CD4-positive, alpha-beta T cell treated with Interleukin-17A for 1 hour (primary cell): ENCODE data around the gene RGMA.
A peak's percentile ranks its signal among the peaks of the same experiment; 100 is the strongest.
"Not testable (repeated sequence)": the region's sequence is repeated elsewhere in the genome, so short reads cannot be mapped to it uniquely, and the experiment has no call there.

Source experiments
- DNase-seq: peaks from one replicate; pipeline ENCODE4 v3.0.0-alpha.2; 2020

RGMA gene

GRCh38 chr15:93031557-93032384, 57.2 kb downstream of the RGMA start:
- DNase-seq, result not testable (repeated sequence)

- DNase-seq, result no peak
Observed at GRCh38 chr15:93031103-93031464, 57.9 kb downstream of the RGMA start.

DNA sequence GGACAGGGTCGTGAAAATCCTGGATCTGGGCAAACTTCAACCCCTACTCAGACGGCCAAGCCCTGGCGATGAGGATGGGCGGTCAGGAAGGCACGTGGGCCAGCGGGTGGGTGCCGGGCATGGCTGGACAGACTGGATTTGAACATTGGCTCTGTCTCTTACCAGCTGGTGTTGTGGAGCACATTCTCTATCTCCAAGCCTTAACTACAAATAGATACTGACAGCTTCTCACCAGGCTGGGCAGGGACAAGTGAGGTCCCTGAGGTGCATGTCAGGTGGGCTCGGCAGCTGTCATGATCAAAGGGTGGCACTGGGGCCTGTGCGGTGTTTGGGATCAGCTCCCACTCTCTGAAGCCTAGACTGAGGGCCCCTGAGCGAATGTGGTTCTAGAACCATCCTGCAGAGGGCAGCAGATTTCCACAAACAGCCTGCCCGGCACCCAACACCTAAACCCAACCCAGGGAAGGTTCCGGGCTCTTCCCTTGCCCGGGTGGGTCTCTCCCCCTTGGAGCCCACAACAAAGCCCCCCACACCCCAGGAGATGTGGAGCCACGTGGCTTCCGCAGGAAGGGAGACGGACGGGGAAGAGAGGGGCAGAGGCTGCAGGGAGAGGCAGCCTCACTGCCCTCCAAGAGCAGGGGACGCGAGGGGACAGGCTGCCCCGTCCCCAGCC, 58.4 kb downstream of the RGMA start:
- peak; percentile 73 for DNase-seq

DNA sequence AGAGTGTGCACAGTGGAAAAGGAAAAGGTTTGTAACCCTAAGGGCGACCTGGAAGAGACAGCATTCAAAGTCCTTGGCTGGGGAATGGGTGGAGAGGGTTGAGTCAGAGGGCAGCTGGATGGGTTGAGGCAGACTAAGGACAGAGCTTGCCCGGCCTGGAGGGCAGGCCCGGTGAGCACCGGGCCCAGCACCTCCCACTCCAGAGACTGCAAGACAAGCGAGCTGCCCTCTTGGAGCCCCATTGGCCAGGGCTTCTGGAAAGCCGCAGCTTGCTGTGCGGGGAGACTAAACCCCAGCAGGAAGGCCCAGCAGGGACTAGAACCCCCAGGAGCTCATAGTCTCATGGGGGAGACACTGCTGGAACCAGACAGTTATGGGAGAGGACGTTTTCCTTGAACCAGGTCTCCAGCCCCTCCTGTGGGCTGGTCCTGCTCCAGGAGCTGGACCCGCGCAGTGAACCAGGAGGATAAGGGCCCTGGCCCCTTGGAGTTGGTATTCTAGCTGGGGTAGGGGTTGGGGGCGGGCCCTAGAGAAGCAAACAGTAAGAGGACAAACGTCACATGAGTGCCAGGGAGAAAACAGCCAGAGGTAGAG, 59.1 kb downstream of the RGMA start:
- no peak for DNase-seq

DNA sequence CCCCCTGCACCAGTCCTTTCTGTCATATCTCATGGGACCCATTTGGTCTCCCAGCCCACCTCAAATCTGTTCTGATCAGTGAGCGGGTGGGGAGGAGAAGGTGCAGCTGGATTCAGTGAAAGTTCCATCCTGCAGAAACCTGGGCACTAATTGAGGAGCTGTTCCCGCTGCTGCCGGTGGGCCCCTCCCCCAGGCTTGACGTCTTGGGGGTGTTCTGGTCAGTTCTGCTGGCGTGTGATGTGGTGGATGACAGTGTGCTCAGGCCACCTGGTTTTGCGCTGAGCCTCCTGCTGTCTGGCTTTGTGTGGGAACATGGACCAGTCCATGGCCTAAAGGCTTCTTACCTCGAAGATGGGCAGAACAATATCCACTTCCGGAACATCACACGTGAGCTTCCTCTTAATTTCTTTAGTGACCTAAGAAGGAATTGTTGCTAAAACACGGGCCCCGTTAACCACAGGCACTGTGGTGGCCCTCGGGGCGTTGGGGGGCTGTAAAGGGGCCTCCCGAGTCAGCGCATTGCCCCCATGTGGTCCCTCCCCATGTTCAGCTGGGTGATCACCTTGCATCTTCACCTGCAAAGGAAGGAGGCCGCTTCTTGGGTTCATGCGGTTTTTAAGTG, 59.7 kb downstream of the RGMA start:
- no peak for DNase-seq

DNA sequence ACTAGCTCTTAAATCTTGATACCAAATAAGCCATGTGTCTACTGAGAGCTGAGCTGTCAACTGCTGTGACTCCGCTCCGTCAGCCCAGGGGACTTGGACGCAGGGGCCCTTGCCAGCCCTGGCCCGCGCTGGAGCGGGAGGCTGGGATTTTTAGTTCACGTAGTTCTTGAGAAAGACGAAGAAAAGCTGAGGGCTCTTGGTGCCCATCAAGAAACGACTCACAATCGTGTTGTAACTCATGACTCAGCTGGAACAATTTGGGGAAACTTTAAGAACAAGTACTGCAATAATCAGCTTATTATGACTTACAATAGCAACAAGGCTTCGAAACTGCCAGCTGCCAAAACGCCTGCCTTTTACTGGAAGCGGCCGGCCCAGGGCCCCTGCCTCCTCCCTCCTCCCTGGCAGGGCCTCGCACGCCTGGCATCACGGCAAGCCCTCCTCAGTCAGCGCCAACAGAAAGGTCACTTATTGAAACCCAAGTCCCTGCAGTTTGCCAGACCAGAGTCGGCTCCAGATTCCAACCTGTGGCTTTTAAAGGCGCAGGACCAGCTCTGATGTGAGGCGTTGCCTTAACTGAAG, 60.3 kb downstream of the RGMA start:
- DNase-seq, result no peak

DNA sequence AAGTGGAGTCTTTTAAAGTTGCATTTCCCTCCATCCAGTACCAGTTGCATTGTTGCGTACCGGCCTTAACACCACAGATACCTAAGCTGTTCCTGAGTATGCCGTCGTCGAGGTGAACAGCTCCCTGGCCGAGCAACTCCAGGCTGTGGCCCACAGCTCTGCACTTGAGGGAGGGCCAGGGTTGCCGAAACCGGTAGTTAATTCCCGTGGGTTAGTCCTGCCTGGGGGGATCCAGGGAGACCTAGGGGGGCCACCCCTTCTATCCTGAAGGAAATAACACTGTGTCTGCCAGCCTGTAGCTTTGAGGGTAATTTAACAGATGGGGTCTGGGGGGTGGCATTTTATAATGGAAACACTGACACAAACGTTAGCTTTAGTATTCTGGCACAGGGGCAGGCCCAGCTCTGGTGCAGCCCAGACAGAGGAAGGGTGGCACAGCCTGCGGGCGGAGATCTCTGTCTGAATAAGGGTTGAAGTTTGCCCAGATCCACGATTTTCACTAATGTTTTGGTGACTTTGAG, 60.8 kb downstream of the RGMA start:
- no peak for DNase-seq

DNA sequence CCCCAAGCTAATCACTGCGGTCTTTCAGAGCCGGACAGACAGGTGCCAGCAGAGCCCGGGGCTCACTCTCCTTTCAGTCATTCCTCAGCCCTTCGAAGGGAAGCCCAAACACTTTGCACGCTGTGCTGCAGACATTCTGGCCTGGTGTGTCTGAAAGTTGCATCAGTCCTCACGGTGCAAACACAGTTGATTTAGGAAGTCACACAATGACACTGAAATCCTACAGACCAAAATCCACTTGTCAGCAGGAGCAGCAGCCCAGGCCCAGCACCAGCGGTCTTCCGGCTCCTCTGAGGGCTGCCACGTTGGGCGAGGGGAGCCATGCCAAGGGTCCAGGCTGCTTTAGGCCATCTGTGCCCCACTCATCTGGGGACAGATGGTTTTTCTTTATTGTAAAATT, 61.6 kb downstream of the RGMA start:
- no peak for DNase-seq

DNA sequence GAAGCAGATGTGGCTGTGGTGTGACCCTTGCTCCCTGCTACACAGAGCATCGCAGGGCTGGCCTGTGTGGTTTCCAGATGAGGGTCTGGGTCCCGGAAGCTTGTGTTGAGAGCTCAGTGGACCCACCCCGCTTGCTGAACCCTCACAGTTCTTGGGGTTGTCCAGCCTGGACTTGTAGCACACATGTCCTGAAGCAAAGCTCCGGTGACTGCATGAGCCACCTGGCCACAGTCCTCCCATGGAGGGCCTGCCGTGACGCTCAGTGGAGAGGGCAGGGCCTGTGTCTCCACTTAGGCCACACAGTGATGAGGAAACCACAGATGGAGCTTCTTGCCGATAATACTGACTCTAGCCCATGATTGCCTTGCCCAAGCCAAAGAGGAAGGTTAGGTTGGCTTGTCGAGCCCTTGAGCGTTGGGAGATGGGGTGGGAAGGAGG, 62.6 kb downstream of the RGMA start:
- DNase-seq, result no peak

GRCh38 chr15:93025625-93025982, 63.4 kb downstream of the RGMA start:
- DNase-seq, result no peak

GRCh38 chr15:93024716-93025624, 64.0 kb downstream of the RGMA start:
- DNase-seq, result no peak

- DNase-seq, result no peak
Observed at GRCh38 chr15:93024293-93024692, 64.7 kb downstream of the RGMA start.

- no peak for DNase-seq
Observed at GRCh38 chr15:93020976-93021772, 67.8 kb downstream of the RGMA start.

GRCh38 chr15:93019971-93020370, 69.0 kb downstream of the RGMA start:
- DNase-seq, result no peak

DNA sequence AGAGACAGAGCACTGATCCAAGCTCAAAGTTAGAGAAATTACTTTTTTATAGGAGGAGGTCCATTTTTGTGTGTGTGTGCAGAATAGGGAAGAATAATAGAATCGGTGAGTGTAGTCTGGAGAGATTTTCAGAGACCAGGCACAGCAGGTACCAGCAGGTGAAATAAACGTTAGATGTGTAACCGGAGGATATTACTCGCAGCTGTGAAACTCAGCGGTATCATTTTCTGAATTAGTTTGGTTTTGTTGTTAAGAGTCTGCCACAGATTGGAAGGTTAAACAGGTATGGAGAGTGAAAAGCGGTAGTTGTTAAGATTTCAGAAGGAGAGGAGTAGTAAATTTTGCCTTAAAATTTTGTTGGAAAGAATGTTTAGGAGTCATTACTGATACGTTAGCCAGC, 69.9 kb downstream of the RGMA start:
- no peak for DNase-seq

DNA sequence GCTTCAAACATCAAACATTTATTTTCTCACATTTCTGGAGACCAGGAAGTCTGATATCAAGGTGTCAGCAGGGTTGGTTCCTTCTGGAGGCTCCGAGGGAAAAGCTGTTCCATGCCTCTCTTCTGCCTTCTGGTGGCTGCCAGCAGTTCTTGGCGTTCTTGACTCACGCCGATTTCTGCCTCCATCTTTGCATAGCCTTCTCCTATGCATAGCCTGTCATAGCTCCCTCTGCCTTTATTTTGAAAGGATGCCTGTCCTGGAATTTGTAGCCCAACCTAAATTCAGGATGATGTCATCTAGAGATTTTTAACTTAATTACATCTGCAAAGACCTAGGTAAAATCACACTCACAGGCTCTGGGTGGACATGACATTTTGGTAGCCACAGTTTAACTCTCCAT, 70.4 kb downstream of the RGMA start:
- no peak for DNase-seq

DNA sequence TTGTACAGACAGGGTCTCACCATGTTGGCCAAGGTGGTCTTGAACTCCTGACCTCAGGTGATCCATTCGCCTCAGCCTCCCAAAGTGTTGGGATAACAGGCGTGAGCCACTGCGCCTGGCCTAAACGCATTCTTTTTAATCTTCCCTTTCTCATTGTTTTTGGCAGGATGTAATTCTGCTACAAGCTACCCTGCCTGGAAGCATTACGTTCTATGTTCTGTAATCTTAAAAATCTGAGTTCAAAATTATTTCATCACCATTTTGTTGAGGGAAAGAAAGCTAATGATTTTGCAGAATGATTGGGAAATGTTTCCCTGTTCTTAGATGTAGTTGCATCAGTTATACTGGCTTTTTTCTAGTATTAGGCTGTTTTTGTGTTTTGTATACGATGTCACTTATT, 71.5 kb downstream of the RGMA start:
- DNase-seq, result no peak

DNA sequence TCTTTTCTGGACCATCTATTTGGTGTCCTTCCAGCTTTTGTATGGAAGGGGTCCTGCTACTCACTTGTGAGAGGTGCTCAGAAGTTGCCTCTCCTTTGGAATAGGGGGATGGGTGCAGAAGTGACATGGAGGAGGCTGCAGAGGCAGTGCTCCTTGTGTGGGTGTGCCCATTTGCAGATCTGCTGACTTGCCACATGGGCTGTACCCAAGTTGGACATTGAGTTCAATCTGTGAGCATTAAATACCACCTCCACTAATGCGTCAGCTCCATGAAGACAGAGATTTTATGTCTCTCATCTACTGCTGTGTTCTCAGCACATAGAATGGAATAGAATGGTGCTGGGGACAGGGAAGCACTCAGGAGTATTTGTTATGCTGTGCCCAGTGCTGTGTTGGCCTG, 76.2 kb downstream of the RGMA start:
- DNase-seq, result no peak

DNA sequence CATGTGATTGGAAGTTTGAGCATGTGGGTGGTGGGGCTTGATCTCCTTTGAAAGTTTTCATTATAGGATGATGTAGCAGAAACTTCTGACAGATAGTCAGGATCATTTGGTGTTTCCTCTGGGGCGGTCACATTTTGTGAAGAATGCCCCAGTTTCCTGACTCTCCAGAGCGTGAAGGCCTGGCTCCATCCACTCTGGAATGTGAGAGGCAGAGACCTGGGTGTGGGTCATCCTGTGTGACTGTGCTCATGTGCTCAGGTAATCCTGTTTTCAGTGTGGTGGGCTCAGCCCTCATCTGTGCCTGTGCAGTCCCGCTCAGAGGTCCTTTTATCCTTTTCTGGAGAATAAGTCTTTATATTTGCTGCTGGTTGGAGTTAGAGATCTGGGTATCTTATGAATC, 81.0 kb downstream of the RGMA start:
- DNase-seq, result no peak

- no peak for DNase-seq
Observed at GRCh38 chr15:93005133-93005532, 83.9 kb downstream of the RGMA start.

GRCh38 chr15:93001881-93002280, 87.1 kb downstream of the RGMA start:
- no peak for DNase-seq
